Heart left ventricle (tissue), 16 donors: ENCODE data around the gene ZNF618. TPM values are rescaled to one million over a fixed set of nuclear protein-coding genes. Genes with fewer than 3 reads are reported as not detected.

Experiments used
- ATAC-seq, 4 donors: fragments of 200-7000 bp; cut with Tn5 transposase; one replicate each; pipeline ENCODE4 v1.9.1; 2020 to 2022; ENCODE audit warnings: moderate library complexity in 4 of 4, mild to moderate bottlenecking in 3 of 4, moderate number of reproducible peaks in 1 of 4
- DNase-seq, 5 donors: peaks; one replicate each; pipeline ENCODE4 v3.0.0-alpha.2; 2020
- H3K27ac ChIP-seq, 12 donors: fragments of 200-600 bp; sonication (generic) in 4 of 12; one replicate each; pipeline versions ENCODE4 v1.5.0 to v1.8.0; 2016 to 2022; ENCODE audit warnings: mild to moderate bottlenecking in 2 of 12
- H3K27me3 ChIP-seq, 9 donors: fragments of 200-600 bp; sonication (generic) in 2 of 9; one replicate each; pipeline versions ENCODE4 v1.5.1 to v1.8.0; 2016 to 2022; ENCODE audit warnings: mild to moderate bottlenecking in 3 of 9
- H3K36me3 ChIP-seq, 9 donors: fragments of 200-600 bp; sonication (generic) in 2 of 9; one replicate each; pipeline versions ENCODE4 v1.5.0 to v1.8.0; 2018 to 2022; ENCODE audit warnings: mild to moderate bottlenecking in 2 of 9
- H3K4me1 ChIP-seq, 12 donors: fragments of 200-600 bp; sonication (generic) in 4 of 12; one replicate each; pipeline versions ENCODE4 v1.5.0 to v1.8.0; 2016 to 2022; ENCODE audit warnings: mild to moderate bottlenecking in 3 of 12
- H3K4me3 ChIP-seq, 12 donors: fragments of 200-600 bp; sonication (generic) in 4 of 12; one replicate each; pipeline versions ENCODE4 v1.5.0 to v1.8.0; 2017 to 2022; ENCODE audit warnings: mild to moderate bottlenecking in 9 of 12, moderate library complexity in 4 of 12
- H3K9me3 ChIP-seq, 12 donors: fragments of 200-600 bp; sonication (generic) in 4 of 12; one replicate each; pipeline versions ENCODE4 v1.5.0 to v1.8.0; 2016 to 2022; ENCODE audit warnings: mild to moderate bottlenecking in 1 of 12
- CTCF ChIP-seq, 12 donors: fragments of 200-600 bp; sonication (generic) in 4 of 12; IDR thresholded peaks; one replicate each; pipeline versions ENCODE4 v1.5.0 to v1.8.0; 2018 to 2022; ENCODE audit warnings: antibody characterized with exemption in 12 of 12, mild to moderate bottlenecking in 5 of 12
- POLR2A ChIP-seq, 2 donors: fragments of 450-650 bp; IDR thresholded peaks; one replicate each; pipeline ENCODE4 v1.6.1; 2017; ENCODE audit warnings: antibody characterized with exemption in 2 of 2, mild to moderate bottlenecking in 2 of 2, moderate library complexity in 2 of 2
- WGBS, 4 donors: extraction: QIAGEN DNeasy Blood & Tissue Kit in 2 of 4; methylation state at CpG; one replicate each; pipeline versions ENCODE4 v1.1.5 to v1.1.7; 2013 to 2018; 5-methylcytosine and 5-hydroxymethylcytosine counted together
- intact Hi-C, 10 donors: fragments of 100-400 bp; cut with DNase I; formaldehyde crosslinking; loops; one replicate each; pipeline versions ENCODE4 v1.11.1 to v1.14.2; 2022
- polyA plus RNA-seq, 2 donors: library from polyadenylated mRNA; stranded (reverse); fragments of 200-250 nt; gene quantifications; one replicate each; pipeline ENCODE4 v1.2.3, GENCODE V29; 2013
- total RNA-seq, 9 donors: library from RNA; depleted of rRNA in 2 of 9; stranded (reverse); fragments of >200 nt in 2 of 9; fragmentation: NEBNext Ultra II Directional in 3 of 9; extraction: Animal tissue kit (Norgen Biotek cat#: 25700) in 3 of 9; gene quantifications; one replicate each; pipeline versions ENCODE4 v1.1.0 to v1.2.4, GENCODE V29; 2016 to 2023
- donor health status: ischemic (EF 13 %, LVEDD 7.1; RV severe dilation, severe dysfunction).
- donor health status: healthy with polysubstance abuse.
- donor health status: DM: no; HTN: yes; CAD: no.
- donor health status: DM: no; HTN: no; CAD: no.
- donor health status: ischemic (EF 25% LVEDD 6.9; RV normal size, moderate dysfunction).
- donor health status: ischemic (EF 25% LVEDD 5.7; RV mildly dilated, moderate dysfunction).
- donor health status: healthy.
- donor health status: DM: yes; HTN: yes; CAD: no.
- donor health status: ischemic (EF 35%, LVEDD 5.7; RV mildly dilated, moderate dysfunction).
- donor health status: nonischemic (EF 11% LVEDD 7.7; RV severe dilation, severe dysfunction).
- donor health status: DM: yes; HTN: yes; CAD: no.
- donor health status: PGD.
- donor health status: ischemic (EF 29% LVEDD 5.4; RV normal size, mild dysfunction).
- donor health status: nonischemic (EF 23%, LVEDD 6.1; RV moderate dilation, normal function).

Gene ZNF618
- total and polyA plus RNA-seq, 11 donors = 0.81 to 4.2 (median 1.7) TPM

- WGBS, 4 donors = 93 to 95% (median 93%) methylated on average over 6 of the region's 6 CpGs
- Histone ChIP-seq H3K9me3 (no peaks in the 10 kb centered on the region), H3K4me1 (peaks cover 0 to 5% (median 0%) of the 10 kb centered on the region in 12 donors), H3K27me3 (no peaks in the 10 kb centered on the region), H3K4me3 (no peak overlapping the region), H3K27ac (no peak overlapping the region), H3K36me3 (no peaks in the 10 kb centered on the region)
- TF ChIP-seq CTCF (IDR thresholded peaks at IDR 0.05) = no peak
- no peak for TF ChIP-seq POLR2A (IDR thresholded peaks at IDR 0.05)
- DNase-seq (no peak), ATAC-seq (no peak)
- intact Hi-C loops = no loop called here
Measured at GRCh38 chr9:114086009-114086408, 209.9 kb downstream of the ZNF618 start.

GRCh38 chr9:114086607-114087006 is 210.5 kb downstream of the ZNF618 start:
- Histone ChIP-seq H3K27me3 (no peaks in the 10 kb centered on the region), H3K27ac (no peak overlapping the region), H3K4me1 (peaks cover 0 to 5% (median 0%) of the 10 kb centered on the region in 12 donors), H3K36me3 (no peaks in the 10 kb centered on the region), H3K9me3 (no peaks in the 10 kb centered on the region), H3K4me3 (no peak overlapping the region)
- intact Hi-C loops = no loop called here
- no peak for ATAC-seq
- 86 to 92% (median 91%) methylated on average over 4 of the region's 4 CpGs for WGBS, 4 donors
- TF ChIP-seq POLR2A (IDR thresholded peaks at IDR 0.05) (no peak), CTCF (IDR thresholded peaks at IDR 0.05) (no peak)
- DNase-seq = no peak

- no peak for DNase-seq
- WGBS, 4 donors = 67 to 75% (median 72%) methylated on average over 7 of the region's 7 CpGs
Measured at GRCh38 chr9:114087721-114088120, 211.6 kb downstream of the ZNF618 start.

GRCh38 chr9:114088571-114089170 is 212.6 kb downstream of the ZNF618 start:
- no peaks in the 10 kb centered on the region for H3K4me1 ChIP-seq
- no peaks in the 10 kb centered on the region for H3K36me3 ChIP-seq
- H3K27ac ChIP-seq = no peak overlapping the region
- no peaks in the 10 kb centered on the region for H3K27me3 ChIP-seq
- intact Hi-C loops = no loop called here
- 91 to 94% (median 93%) methylated on average over 7 of the region's 7 CpGs for WGBS, 4 donors
- no peak overlapping the region for H3K4me3 ChIP-seq
- no peak for ATAC-seq
- TF ChIP-seq CTCF (IDR thresholded peaks at IDR 0.05) (no peak), POLR2A (IDR thresholded peaks at IDR 0.05) (no peak)
- H3K9me3 ChIP-seq = no peaks in the 10 kb centered on the region
- DNase-seq = no peak

More at GRCh38 chr9:114087721-114088120, 211.6 kb downstream of the ZNF618 start:
- H3K4me1 ChIP-seq = peaks cover 0 to 2% (median 0%) of the 10 kb centered on the region in 12 donors
- H3K36me3 ChIP-seq = no peaks in the 10 kb centered on the region
- no peak overlapping the region for H3K4me3 ChIP-seq
- no peaks in the 10 kb centered on the region for H3K9me3 ChIP-seq
- intact Hi-C loops = no loop called here
- TF ChIP-seq CTCF (IDR thresholded peaks at IDR 0.05) (no peak), POLR2A (IDR thresholded peaks at IDR 0.05) (no peak)
- ATAC-seq = no peak
- no peak overlapping the region for H3K27ac ChIP-seq
- no peaks in the 10 kb centered on the region for H3K27me3 ChIP-seq
